ENCODE measurements around the gene SLC25A45.
A peak's percentile ranks its signal among the peaks of the same experiment; 100 is the strongest.

Gene SLC25A45

GRCh38 chr11:65420506-65420905, 38.1 kb upstream of the SLC25A45 start:
- H3K27ac ChIP-seq (replicated peaks): peak overlapping the region; percentile 100
- no peak for DNase-seq (ENCODE audit: low read depth in 1 of 2, low spot score in 1 of 2)
- no peak for TF ChIP-seq POLR2AphosphoS5 (IDR thresholded peaks at IDR 0.05; ENCODE audit: low read depth)
- TF ChIP-seq CTCF (IDR thresholded peaks at IDR 0.05; ENCODE audit: insufficient read depth, low read length): no peak
- TF ChIP-seq SPI1 (IDR thresholded peaks at IDR 0.05; ENCODE audit: borderline replicate concordance, low read depth): no peak
- no peak for TF ChIP-seq GABPA (IDR thresholded peaks at IDR 0.05; ENCODE audit: low read depth)
- TF ChIP-seq REST (IDR thresholded peaks at IDR 0.05; ENCODE audit: insufficient replicate concordance, low read depth): no peak
- H3K4me3 ChIP-seq (replicated peaks; ENCODE audit: insufficient read depth, low read length): no peak overlapping the region
- H3K27me3 ChIP-seq (ENCODE audit: insufficient read depth, poor library complexity, severe bottlenecking): no peaks in the 10 kb centered on the region

GRCh38 chr11:65419772-65420481, 37.5 kb upstream of the SLC25A45 start:
- Histone ChIP-seq H3K27ac (replicated peaks) (peak overlapping the region; percentile 100), H3K4me3 (replicated peaks; ENCODE audit: insufficient read depth, low read length) (no peak overlapping the region), H3K27me3 (ENCODE audit: insufficient read depth, poor library complexity, severe bottlenecking) (no peaks in the 10 kb centered on the region)
- peak in 1 of 2 experiments; percentile 85 for DNase-seq (ENCODE audit: low read depth in 1 of 2, low spot score in 1 of 2)
- TF ChIP-seq CTCF (IDR thresholded peaks at IDR 0.05; ENCODE audit: insufficient read depth, low read length) (no peak), SPI1 (IDR thresholded peaks at IDR 0.05; ENCODE audit: borderline replicate concordance, low read depth) (no peak), POLR2AphosphoS5 (IDR thresholded peaks at IDR 0.05; ENCODE audit: low read depth) (peak; percentile 37; the same call in 1 of the 2 replicates)

GRCh38 chr11:65419460-65419771, 37.0 kb upstream of the SLC25A45 start:
- no peak for DNase-seq (ENCODE audit: low read depth in 1 of 2, low spot score in 1 of 2)
- Histone ChIP-seq H3K4me3 (replicated peaks; ENCODE audit: insufficient read depth, low read length) (no peak overlapping the region), H3K27me3 (ENCODE audit: insufficient read depth, poor library complexity, severe bottlenecking) (no peaks in the 10 kb centered on the region), H3K27ac (replicated peaks) (peak overlapping the region; percentile 100)
- TF ChIP-seq SPI1 (IDR thresholded peaks at IDR 0.05; ENCODE audit: borderline replicate concordance, low read depth): no peak
- no peak for TF ChIP-seq GABPA (IDR thresholded peaks at IDR 0.05; ENCODE audit: low read depth)
- no peak for TF ChIP-seq POLR2AphosphoS5 (IDR thresholded peaks at IDR 0.05; ENCODE audit: low read depth)
- TF ChIP-seq REST (IDR thresholded peaks at IDR 0.05; ENCODE audit: insufficient replicate concordance, low read depth): no peak
- TF ChIP-seq CTCF (IDR thresholded peaks at IDR 0.05; ENCODE audit: insufficient read depth, low read length): no peak
